Measurements from ENCODE around the gene TENT4B. TPM values are rescaled to one million over a fixed set of nuclear protein-coding genes. Genes with fewer than 3 reads are reported as not detected.

Gene TENT4B
- total RNA-seq, 1 experiment from 2014 or later: 11.4 TPM

DNA sequence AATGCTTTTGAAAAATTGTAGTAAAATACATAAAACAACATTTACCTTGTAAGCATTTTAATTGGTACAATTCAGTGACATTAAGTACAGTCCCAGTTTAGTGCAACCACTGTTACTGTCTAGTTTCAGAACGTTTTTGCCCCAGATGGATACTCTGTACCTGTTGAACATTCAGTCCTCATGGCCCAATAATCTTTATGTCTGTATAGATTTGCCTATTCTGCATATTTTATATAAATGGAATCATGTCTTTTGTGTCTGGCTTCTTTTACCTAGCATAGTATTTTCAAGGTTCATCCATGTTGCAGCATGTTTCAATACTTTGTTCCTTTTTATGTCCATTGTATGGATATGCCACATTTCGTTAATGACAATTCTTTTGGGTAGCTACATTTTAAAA is 37.2 kb downstream of the TENT4B start:
- Histone ChIP-seq H3K27ac (no peak overlapping the region), H3K9me2 (ENCODE audit: insufficient read depth) (no peaks in the 10 kb centered on the region), H3F3A (ENCODE audit: insufficient read depth, low read depth) (no peaks in the 10 kb centered on the region), H3K9me3 (ENCODE audit: insufficient read depth, low read depth) (no peaks in the 10 kb centered on the region), H4K20me1 (ENCODE audit: insufficient read depth) (0 out of 2 replicates have a peak, but pooled peaks cover 4% of the 10 kb centered on the region), H3K4me1 (replicated peaks; ENCODE audit: insufficient read depth) (peaks cover 9% of the 10 kb centered on the region), H2AFZ (no peak overlapping the region), H3K4me2 (no peak overlapping the region), H3K79me2 (ENCODE audit: low read depth) (peaks cover 47% of the 10 kb centered on the region), H3K36me3 (ENCODE audit: low read depth) (no peaks in the 10 kb centered on the region), H3K27me3 (ENCODE audit: insufficient read depth, low read depth) (no peaks in the 10 kb centered on the region), H3K4me3 (no peak overlapping the region)
- BruUV-seq (replicated peaks): no TSS peak
- no peak for TF ChIP-seq EZH2 (IDR thresholded peaks at IDR 0.05; ENCODE audit: low read depth)
- TF ChIP-seq, protein P1, sequence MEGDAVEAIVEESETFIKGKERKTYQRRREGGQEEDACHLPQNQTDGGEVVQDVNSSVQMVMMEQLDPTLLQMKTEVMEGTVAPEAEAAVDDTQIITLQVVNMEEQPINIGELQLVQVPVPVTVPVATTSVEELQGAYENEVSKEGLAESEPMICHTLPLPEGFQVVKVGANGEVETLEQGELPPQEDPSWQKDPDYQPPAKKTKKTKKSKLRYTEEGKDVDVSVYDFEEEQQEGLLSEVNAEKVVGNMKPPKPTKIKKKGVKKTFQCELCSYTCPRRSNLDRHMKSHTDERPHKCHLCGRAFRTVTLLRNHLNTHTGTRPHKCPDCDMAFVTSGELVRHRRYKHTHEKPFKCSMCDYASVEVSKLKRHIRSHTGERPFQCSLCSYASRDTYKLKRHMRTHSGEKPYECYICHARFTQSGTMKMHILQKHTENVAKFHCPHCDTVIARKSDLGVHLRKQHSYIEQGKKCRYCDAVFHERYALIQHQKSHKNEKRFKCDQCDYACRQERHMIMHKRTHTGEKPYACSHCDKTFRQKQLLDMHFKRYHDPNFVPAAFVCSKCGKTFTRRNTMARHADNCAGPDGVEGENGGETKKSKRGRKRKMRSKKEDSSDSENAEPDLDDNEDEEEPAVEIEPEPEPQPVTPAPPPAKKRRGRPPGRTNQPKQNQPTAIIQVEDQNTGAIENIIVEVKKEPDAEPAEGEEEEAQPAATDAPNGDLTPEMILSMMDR (conservative IDR thresholded peaks at IDR 0.05): no peak
- CTCF ChIA-PET: no interaction called here
- no peak for DNase-seq
- POLR2A ChIA-PET (ENCODE audit: unreplicated experiment): no interaction called here
- intact Hi-C loops (cut with micrococcal nuclease; ENCODE audit: unreplicated experiment): no loop called here

DNA sequence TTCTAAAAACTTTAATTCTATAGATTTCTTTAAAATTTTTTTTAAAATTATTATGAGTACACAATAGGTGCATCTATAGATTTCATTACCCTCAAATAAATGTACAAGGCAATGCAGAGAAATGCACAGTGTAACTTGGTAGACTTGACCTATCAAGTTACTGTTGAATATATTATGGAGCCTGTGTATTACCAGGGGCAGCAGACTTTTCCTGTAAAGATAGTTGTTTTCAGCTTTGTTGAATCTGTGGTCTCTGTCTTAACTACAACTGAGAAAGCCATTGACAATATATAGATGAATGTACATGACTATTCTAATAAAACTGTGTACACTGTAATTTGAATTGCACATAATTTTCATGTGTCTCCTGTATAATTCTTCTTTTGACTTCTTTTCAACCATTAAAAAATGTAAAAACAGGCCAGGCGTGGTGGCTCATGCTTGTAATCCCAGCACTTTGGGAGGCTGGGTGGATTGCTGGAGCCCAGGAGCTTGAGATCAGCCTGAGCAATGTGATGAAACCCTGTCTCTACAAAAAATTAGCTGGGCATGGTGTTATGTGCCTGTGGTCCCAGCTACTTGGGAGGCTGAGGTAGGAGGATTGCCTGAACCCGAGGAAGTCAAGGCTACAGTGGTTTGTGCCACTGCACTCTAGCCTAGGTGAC is 39.4 kb downstream of the TENT4B start:
- Histone ChIP-seq H4K20me1 (ENCODE audit: insufficient read depth) (0 out of 2 replicates have a peak, but pooled peaks cover 4% of the 10 kb centered on the region), H3F3A (ENCODE audit: insufficient read depth, low read depth) (no peaks in the 10 kb centered on the region), H3K4me1 (replicated peaks; ENCODE audit: insufficient read depth) (peaks cover 9% of the 10 kb centered on the region), H3K4me2 (no peak overlapping the region), H3K27me3 (ENCODE audit: insufficient read depth, low read depth) (no peaks in the 10 kb centered on the region), H2AFZ (no peak overlapping the region), H3K9me2 (ENCODE audit: insufficient read depth) (no peaks in the 10 kb centered on the region), H3K27ac (no peak overlapping the region), H3K79me2 (ENCODE audit: low read depth) (peaks cover 41% of the 10 kb centered on the region), H3K36me3 (ENCODE audit: low read depth) (no peaks in the 10 kb centered on the region), H3K9me3 (ENCODE audit: insufficient read depth, low read depth) (no peaks in the 10 kb centered on the region), H3K4me3 (no peak overlapping the region)
- no TSS peak for BruUV-seq (replicated peaks)
- TF ChIP-seq, protein P1 (conservative IDR thresholded peaks at IDR 0.05): no peak
- no peak for TF ChIP-seq EZH2 (IDR thresholded peaks at IDR 0.05; ENCODE audit: low read depth)
- intact Hi-C loops (cut with micrococcal nuclease; ENCODE audit: unreplicated experiment): no loop called here
- DNase-seq: no peak
- POLR2A ChIA-PET (ENCODE audit: unreplicated experiment): interaction anchor here (0.7 kb wide), 1 partner anchor 566 kb away, joined by 3 read pairs; no protein-coding TSS in a partner anchor
- CTCF ChIA-PET: no interaction called here

GRCh38 chr16:50193594-50193993 is 40.5 kb downstream of the TENT4B start:
- POLR2A ChIA-PET (ENCODE audit: unreplicated experiment): interaction anchor here (0.7 kb wide), 1 partner anchor 74 kb away, joined by 26 read pairs; no protein-coding TSS in a partner anchor
- Histone ChIP-seq H3F3A (ENCODE audit: insufficient read depth, low read depth) (peaks cover 7% of the 10 kb centered on the region; the same call in 1 of the 2 replicates), H3K4me2 (no peak overlapping the region), H3K9me3 (ENCODE audit: insufficient read depth, low read depth) (peaks cover under 1% of the 10 kb centered on the region; the same call in 1 of the 2 replicates), H4K20me1 (ENCODE audit: insufficient read depth) (0 out of 2 replicates have a peak, but pooled peaks cover under 1% of the 10 kb centered on the region), H3K36me3 (ENCODE audit: low read depth) (no peaks in the 10 kb centered on the region), H3K27ac (no peak overlapping the region), H3K4me3 (no peak overlapping the region), H3K79me2 (ENCODE audit: low read depth) (peaks cover 32% of the 10 kb centered on the region), H3K4me1 (replicated peaks; ENCODE audit: insufficient read depth) (peaks cover 8% of the 10 kb centered on the region), H2AFZ (no peak overlapping the region), H3K27me3 (ENCODE audit: insufficient read depth, low read depth) (no peaks in the 10 kb centered on the region), H3K9me2 (ENCODE audit: insufficient read depth) (no peaks in the 10 kb centered on the region)
- TF ChIP-seq, protein P1 (conservative IDR thresholded peaks at IDR 0.05): no peak
- TF ChIP-seq EZH2 (IDR thresholded peaks at IDR 0.05; ENCODE audit: low read depth): no peak
- no peak for DNase-seq
- BruUV-seq (replicated peaks): no TSS peak
- CTCF ChIA-PET: no interaction called here
- intact Hi-C loops (cut with micrococcal nuclease; ENCODE audit: unreplicated experiment): no loop called here
